Breast epithelium (tissue), 3 donors: ENCODE results near the gene CPEB1.

ENCODE experiments used
- POLR2A ChIP-seq: fragments of 450-650 bp; IDR thresholded peaks from one replicate; pipeline ENCODE4 v1.6.1; 2016; ENCODE audit warnings: antibody characterized with exemption, mild to moderate bottlenecking, moderate library complexity
- TF ChIP-seq, protein P1 (sequence below), 3 donors: fragments of 450-650 bp; IDR thresholded peaks; one replicate each; pipeline ENCODE4 v1.5.1; 2016 to 2017; ENCODE audit warnings: antibody characterized with exemption in 3 of 3, mild to moderate bottlenecking in 3 of 3, moderate library complexity in 3 of 3

DNA sequence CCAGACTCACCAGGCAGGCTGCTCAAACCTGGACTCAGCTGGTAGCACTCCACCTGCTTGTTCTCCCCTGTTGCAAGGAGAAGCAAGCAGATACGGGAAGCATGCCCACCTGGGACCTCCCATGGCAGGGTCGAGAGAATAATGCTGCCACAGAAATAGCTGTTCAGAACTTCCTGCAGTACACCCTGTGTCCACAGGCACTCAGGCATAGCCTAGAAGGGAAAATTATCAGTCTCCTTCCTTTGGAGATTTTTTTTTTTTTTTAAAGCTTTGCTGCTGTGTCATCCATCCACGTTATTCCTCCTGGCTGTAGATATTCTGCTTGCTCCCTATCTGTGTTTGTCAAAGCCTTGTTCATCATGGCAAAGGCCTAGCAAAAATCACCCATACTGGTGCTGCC lies 74.2 kb downstream of the CPEB1 start:
- TF ChIP-seq, protein P1, sequence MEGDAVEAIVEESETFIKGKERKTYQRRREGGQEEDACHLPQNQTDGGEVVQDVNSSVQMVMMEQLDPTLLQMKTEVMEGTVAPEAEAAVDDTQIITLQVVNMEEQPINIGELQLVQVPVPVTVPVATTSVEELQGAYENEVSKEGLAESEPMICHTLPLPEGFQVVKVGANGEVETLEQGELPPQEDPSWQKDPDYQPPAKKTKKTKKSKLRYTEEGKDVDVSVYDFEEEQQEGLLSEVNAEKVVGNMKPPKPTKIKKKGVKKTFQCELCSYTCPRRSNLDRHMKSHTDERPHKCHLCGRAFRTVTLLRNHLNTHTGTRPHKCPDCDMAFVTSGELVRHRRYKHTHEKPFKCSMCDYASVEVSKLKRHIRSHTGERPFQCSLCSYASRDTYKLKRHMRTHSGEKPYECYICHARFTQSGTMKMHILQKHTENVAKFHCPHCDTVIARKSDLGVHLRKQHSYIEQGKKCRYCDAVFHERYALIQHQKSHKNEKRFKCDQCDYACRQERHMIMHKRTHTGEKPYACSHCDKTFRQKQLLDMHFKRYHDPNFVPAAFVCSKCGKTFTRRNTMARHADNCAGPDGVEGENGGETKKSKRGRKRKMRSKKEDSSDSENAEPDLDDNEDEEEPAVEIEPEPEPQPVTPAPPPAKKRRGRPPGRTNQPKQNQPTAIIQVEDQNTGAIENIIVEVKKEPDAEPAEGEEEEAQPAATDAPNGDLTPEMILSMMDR (IDR thresholded peaks at IDR 0.05): no peak
- TF ChIP-seq POLR2A: no peak
